GM21515 (cell line): Measurements from ENCODE around the gene SCN5A.

Experiments used
- ATAC-seq: cut with Tn5 transposase; IDR thresholded peaks from one replicate; pipeline ENCODE4 v1.9.1; 2021; ENCODE audit not compliant: unreplicated experiment

The SCN5A gene

GRCh38 chr3:38627956-38628355, 21.5 kb downstream of the SCN5A start:
- no peak for ATAC-seq

- ATAC-seq, result no peak
Observed at GRCh38 chr3:38626171-38626570, 23.3 kb downstream of the SCN5A start.

GRCh38 chr3:38623539-38623938, 25.9 kb downstream of the SCN5A start:
- no peak for ATAC-seq

- no peak for ATAC-seq
Observed at GRCh38 chr3:38622336-38622735, 27.2 kb downstream of the SCN5A start.

GRCh38 chr3:38620236-38620635, 29.3 kb downstream of the SCN5A start:
- ATAC-seq, result no peak

- ATAC-seq, result no peak
Observed at GRCh38 chr3:38618343-38618742, 31.1 kb downstream of the SCN5A start.

GRCh38 chr3:38617586-38617985, 31.9 kb downstream of the SCN5A start:
- ATAC-seq, result no peak

GRCh38 chr3:38617137-38617536, 32.4 kb downstream of the SCN5A start:
- no peak for ATAC-seq

GRCh38 chr3:38616658-38617057, 32.8 kb downstream of the SCN5A start:
- no peak for ATAC-seq

GRCh38 chr3:38616111-38616510, 33.4 kb downstream of the SCN5A start:
- ATAC-seq, result no peak

GRCh38 chr3:38614651-38615352, 34.7 kb downstream of the SCN5A start:
- ATAC-seq, result no peak

GRCh38 chr3:38614091-38614490, 35.4 kb downstream of the SCN5A start:
- ATAC-seq, result no peak

- no peak for ATAC-seq
Observed at GRCh38 chr3:38613426-38613825, 36.1 kb downstream of the SCN5A start.

GRCh38 chr3:38611866-38612265, 37.6 kb downstream of the SCN5A start:
- no peak for ATAC-seq

- no peak for ATAC-seq
Observed at GRCh38 chr3:38610934-38611333, 38.6 kb downstream of the SCN5A start.

- ATAC-seq, result no peak
Observed at GRCh38 chr3:38610436-38610835, 39.1 kb downstream of the SCN5A start.

- ATAC-seq, result no peak
Observed at GRCh38 chr3:38609386-38610111, 39.9 kb downstream of the SCN5A start.

- ATAC-seq, result no peak
Observed at GRCh38 chr3:38608961-38609360, 40.5 kb downstream of the SCN5A start.

GRCh38 chr3:38608086-38608775, 41.3 kb downstream of the SCN5A start:
- no peak for ATAC-seq

- ATAC-seq, result no peak
Observed at GRCh38 chr3:38606561-38606960, 42.9 kb downstream of the SCN5A start.

- no peak for ATAC-seq
Observed at GRCh38 chr3:38605981-38606380, 43.5 kb downstream of the SCN5A start.

GRCh38 chr3:38604246-38604645, 45.2 kb downstream of the SCN5A start:
- ATAC-seq, result no peak
